ENCODE measurements around the gene ARF3. TPM values are rescaled to one million over a fixed set of nuclear protein-coding genes. Genes with fewer than 3 reads are reported as not detected.

Gene ARF3
- total and polyA plus RNA-seq, 2 donors from 2014 or later, result 111 to 229 TPM

DNA sequence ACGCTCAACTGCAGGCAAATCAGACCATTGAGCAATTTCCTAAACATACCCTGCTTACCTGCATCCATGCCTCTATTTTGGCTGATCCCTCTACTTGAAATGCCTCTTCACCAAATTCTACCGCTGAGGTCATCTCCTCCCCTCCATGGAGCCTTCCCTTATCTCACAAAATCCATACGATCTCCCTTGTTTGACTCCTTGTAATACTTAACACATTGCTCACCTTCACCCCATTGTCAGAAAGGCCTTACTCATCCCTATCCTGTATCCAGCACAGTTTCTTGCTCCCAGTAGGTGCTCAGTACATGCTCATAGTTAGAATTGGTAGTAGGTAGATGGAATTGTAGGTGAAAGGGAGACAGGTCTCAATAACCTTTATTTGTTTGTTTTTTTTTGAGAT, 36.5 kb upstream of the ARF3 start:
- H3K27me3 ChIP-seq (ENCODE audit: control insufficient read depth, insufficient read depth, low read length), result peaks cover 20% of the 10 kb centered on the region
- H3K36me3 ChIP-seq (ENCODE audit: control insufficient read depth in 2 of 3, insufficient read depth in 3 of 3, low read length in 3 of 3), result no peaks in the 10 kb centered on the region
- no peak overlapping the region for H3K4me3 ChIP-seq (ENCODE audit: low read length in 3 of 3)
- intact Hi-C loops (cut with DNase I), result no loop called here
- TF ChIP-seq, protein P1, sequence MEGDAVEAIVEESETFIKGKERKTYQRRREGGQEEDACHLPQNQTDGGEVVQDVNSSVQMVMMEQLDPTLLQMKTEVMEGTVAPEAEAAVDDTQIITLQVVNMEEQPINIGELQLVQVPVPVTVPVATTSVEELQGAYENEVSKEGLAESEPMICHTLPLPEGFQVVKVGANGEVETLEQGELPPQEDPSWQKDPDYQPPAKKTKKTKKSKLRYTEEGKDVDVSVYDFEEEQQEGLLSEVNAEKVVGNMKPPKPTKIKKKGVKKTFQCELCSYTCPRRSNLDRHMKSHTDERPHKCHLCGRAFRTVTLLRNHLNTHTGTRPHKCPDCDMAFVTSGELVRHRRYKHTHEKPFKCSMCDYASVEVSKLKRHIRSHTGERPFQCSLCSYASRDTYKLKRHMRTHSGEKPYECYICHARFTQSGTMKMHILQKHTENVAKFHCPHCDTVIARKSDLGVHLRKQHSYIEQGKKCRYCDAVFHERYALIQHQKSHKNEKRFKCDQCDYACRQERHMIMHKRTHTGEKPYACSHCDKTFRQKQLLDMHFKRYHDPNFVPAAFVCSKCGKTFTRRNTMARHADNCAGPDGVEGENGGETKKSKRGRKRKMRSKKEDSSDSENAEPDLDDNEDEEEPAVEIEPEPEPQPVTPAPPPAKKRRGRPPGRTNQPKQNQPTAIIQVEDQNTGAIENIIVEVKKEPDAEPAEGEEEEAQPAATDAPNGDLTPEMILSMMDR (IDR thresholded peaks at IDR 0.05; ENCODE audit: borderline replicate concordance, extremely low read depth, insufficient read depth), result no peak
- no peak for DNase-seq
- H3K27ac ChIP-seq (ENCODE audit: low read depth in 2 of 2, low read length in 2 of 2), result no peak overlapping the region
- no peaks in the 10 kb centered on the region for H3K9me3 ChIP-seq (ENCODE audit: control insufficient read depth in 2 of 3, insufficient read depth in 1 of 3, low read length in 3 of 3)
- peaks cover 0 to 6% (median 0%) of the 10 kb centered on the region in 3 donors for H3K4me1 ChIP-seq (ENCODE audit: control insufficient read depth in 2 of 3, insufficient read depth in 2 of 3, low read depth in 1 of 3, low read length in 3 of 3)
- no peak overlapping the region for H3K9ac ChIP-seq (ENCODE audit: low read length in 3 of 3)
- no peak for FAIRE-seq

DNA sequence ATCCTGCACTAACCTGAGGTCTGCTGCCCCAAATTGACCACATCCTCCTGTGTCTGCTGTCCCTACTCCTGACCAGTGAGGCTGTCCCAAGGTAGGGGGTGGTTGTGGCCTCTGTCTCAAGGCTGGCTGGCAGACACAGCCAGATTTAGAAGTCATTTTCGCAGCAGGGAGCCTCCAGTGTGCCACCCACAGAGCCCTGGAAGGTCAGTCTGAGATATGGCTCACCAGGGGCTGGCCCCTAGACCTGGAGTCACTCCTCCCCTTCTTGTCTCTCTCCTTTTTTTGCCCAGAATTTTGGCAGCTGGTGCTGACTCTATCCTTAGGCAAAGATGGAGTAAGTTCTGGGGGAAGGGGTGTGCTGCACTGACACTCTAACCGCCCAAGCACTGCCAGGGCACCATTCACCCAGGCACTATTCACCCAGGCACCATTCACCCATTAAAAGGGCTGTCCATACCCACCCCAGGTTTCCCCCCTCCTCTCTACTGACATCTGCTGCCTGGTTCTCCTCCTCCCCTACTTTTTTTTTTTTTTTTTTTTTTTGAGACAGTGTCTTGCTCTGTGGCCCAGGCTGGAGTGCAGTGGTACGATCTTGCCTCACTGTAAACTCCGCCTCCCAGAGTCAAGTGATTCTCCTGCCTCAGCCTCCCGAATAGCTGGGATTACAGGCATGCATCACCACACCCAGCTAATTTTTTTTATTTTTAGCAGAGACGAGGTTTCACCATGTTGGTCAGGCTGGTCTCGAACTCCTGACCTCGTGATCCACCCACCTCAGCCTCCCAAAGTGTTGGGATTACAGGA, 34.2 kb upstream of the ARF3 start:
- intact Hi-C loops (cut with DNase I), result no loop called here
- no peak for DNase-seq
- H3K4me1 ChIP-seq (ENCODE audit: control insufficient read depth in 2 of 3, insufficient read depth in 2 of 3, low read depth in 1 of 3, low read length in 3 of 3), result no peaks in the 10 kb centered on the region
- FAIRE-seq, result no peak
- TF ChIP-seq, protein P1 (IDR thresholded peaks at IDR 0.05; ENCODE audit: borderline replicate concordance, extremely low read depth, insufficient read depth), result no peak
- H3K9me3 ChIP-seq (ENCODE audit: control insufficient read depth in 2 of 3, insufficient read depth in 1 of 3, low read length in 3 of 3), result no peaks in the 10 kb centered on the region
- no peak overlapping the region for H3K27ac ChIP-seq (ENCODE audit: low read depth in 2 of 2, low read length in 2 of 2)
- no peak overlapping the region for H3K4me3 ChIP-seq (ENCODE audit: low read length in 3 of 3)
- H3K36me3 ChIP-seq (ENCODE audit: control insufficient read depth in 2 of 3, insufficient read depth in 3 of 3, low read length in 3 of 3), result no peaks in the 10 kb centered on the region
- H3K27me3 ChIP-seq (ENCODE audit: control insufficient read depth, insufficient read depth, low read length), result peaks cover 28% of the 10 kb centered on the region
- H3K9ac ChIP-seq (ENCODE audit: low read length in 3 of 3), result no peak overlapping the region

DNA sequence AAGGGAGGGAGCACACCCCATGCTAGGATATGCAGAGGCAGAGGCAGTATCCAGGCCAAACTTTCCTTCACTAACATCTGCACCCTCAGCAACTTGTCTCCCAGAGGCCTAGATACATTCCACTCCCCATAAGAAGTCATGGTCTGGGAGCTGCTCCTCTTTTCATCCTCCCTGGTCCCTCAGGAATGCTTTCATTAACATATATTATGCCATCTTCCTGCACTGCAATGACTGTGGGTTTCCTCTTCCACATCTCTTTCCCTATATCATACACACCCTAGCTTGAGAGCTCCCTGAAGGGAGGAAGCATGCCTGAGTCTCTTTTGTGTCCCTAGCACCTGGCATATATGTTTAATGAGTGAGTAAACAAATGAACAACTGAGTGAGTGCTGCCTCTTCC, 33.3 kb upstream of the ARF3 start:
- intact Hi-C loops (cut with DNase I), result no loop called here
- H3K27ac ChIP-seq (ENCODE audit: low read depth in 2 of 2, low read length in 2 of 2), result no peak overlapping the region

More for the DNA sequence above, 33.3 kb upstream of the ARF3 start:
- Histone ChIP-seq H3K4me1 (ENCODE audit: control insufficient read depth in 2 of 3, insufficient read depth in 2 of 3, low read depth in 1 of 3, low read length in 3 of 3) (no peaks in the 10 kb centered on the region), H3K9ac (ENCODE audit: low read length in 3 of 3) (no peak overlapping the region), H3K4me3 (ENCODE audit: low read length in 3 of 3) (no peak overlapping the region), H3K36me3 (ENCODE audit: control insufficient read depth in 2 of 3, insufficient read depth in 3 of 3, low read length in 3 of 3) (no peaks in the 10 kb centered on the region), H3K9me3 (ENCODE audit: control insufficient read depth in 2 of 3, insufficient read depth in 1 of 3, low read length in 3 of 3) (no peaks in the 10 kb centered on the region), H3K27me3 (ENCODE audit: control insufficient read depth, insufficient read depth, low read length) (peaks cover 34% of the 10 kb centered on the region)
- FAIRE-seq (no peak), DNase-seq (no peak)
- TF ChIP-seq, protein P1 (IDR thresholded peaks at IDR 0.05; ENCODE audit: borderline replicate concordance, extremely low read depth, insufficient read depth), result no peak
